Measurements from ENCODE around the gene EPHB1. TPM values are rescaled to one million over a fixed set of nuclear protein-coding genes. Genes with fewer than 3 reads are reported as not detected.

Gene EPHB1
- polyA plus RNA-seq, 6 donors from 2014 or later = not detected

- Mint-ChIP-seq H3K36me3 (no peaks in the 10 kb centered on the region), H3K27me3 (peaks cover 0 to 8% (median 6%) of the 10 kb centered on the region in 3 donors), H3K4me3 (no peak overlapping the region), H3K9me3 (peaks cover 0 to 5% (median 0%) of the 10 kb centered on the region in 7 donors), H3K4me1 (no peaks in the 10 kb centered on the region), H3K27ac (no peak overlapping the region)
- DNase-seq (no peak), ATAC-seq (ENCODE audit: low read depth in 2 of 2) (no peak)
Observed at GRCh38 chr3:135084405-135084804, 289.3 kb downstream of the EPHB1 start.

DNA sequence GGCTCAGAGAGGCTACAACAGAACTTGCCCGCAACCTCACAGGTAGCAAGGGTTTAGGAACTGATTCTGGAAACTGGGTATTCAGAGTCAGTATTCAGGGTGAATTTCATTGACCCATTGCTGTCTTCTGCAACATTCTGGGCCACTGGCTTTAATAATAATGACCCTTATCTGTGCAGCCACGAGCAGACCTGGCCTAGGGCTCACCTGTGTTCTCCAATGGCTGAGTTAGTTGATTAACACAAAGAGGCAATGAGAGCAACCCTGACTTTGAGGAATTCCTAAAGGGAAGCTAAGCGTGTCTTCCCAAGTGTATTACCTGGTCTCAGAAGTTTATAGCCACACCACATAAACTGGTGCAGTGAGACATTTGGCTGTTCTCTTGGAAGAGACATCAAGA lies 289.9 kb downstream of the EPHB1 start:
- Mint-ChIP-seq H3K9me3 (peaks cover 0 to 5% (median 0%) of the 10 kb centered on the region in 7 donors), H3K4me1 (no peaks in the 10 kb centered on the region)

GRCh38 chr3:135085652-135086436 lies 290.8 kb downstream of the EPHB1 start:
- H3K9me3 Mint-ChIP-seq = peaks cover 0 to 6% (median 0%) of the 10 kb centered on the region in 7 donors
- no peak overlapping the region for H3K27ac Mint-ChIP-seq
- no peaks in the 10 kb centered on the region for H3K36me3 Mint-ChIP-seq
- peaks cover 0 to 8% (median 6%) of the 10 kb centered on the region in 3 donors for H3K27me3 Mint-ChIP-seq
- no peaks in the 10 kb centered on the region for H3K4me1 Mint-ChIP-seq
- H3K4me3 Mint-ChIP-seq = no peak overlapping the region
- ATAC-seq (ENCODE audit: low read depth in 2 of 2) = no peak
- no peak for DNase-seq

More for the DNA sequence above, 289.9 kb downstream of the EPHB1 start:
- no peak overlapping the region for H3K27ac Mint-ChIP-seq
- DNase-seq (no peak), ATAC-seq (ENCODE audit: low read depth in 2 of 2) (no peak)
- H3K27me3 Mint-ChIP-seq = peaks cover 0 to 8% (median 6%) of the 10 kb centered on the region in 3 donors
- no peak overlapping the region for H3K4me3 Mint-ChIP-seq
- no peaks in the 10 kb centered on the region for H3K36me3 Mint-ChIP-seq

- Mint-ChIP-seq H3K36me3 (no peaks in the 10 kb centered on the region), H3K4me3 (no peak overlapping the region), H3K4me1 (no peaks in the 10 kb centered on the region), H3K27ac (no peak overlapping the region), H3K27me3 (peaks cover 0 to 4% (median 4%) of the 10 kb centered on the region in 3 donors), H3K9me3 (peaks cover 0 to 4% (median 0%) of the 10 kb centered on the region in 7 donors)
- no peak for ATAC-seq (ENCODE audit: low read depth in 2 of 2)
- no peak for DNase-seq
Observed at GRCh38 chr3:135087782-135088181, 292.7 kb downstream of the EPHB1 start.

DNA sequence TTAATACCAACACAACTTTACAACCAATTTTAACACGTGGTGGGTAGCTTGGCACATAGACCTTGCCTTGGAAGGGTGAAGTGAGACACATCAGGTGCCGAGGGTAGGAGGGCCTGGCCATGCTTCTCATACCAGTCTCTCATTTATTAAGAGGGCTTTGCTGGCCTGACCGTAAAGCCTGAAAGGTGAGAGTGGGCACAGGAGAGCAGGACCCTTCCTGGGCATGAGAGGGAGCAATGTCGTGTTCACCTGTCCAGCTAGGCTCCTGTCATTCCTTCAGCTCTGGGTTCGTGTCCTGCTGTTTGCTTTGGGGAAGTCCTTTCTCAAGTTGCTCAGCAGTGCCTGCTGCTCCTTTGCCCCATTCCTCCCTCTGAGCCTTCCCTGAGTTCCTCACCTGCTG lies 294.4 kb downstream of the EPHB1 start:
- Mint-ChIP-seq H3K36me3 (no peaks in the 10 kb centered on the region), H3K4me3 (no peak overlapping the region), H3K27ac (no peak overlapping the region), H3K4me1 (no peaks in the 10 kb centered on the region), H3K9me3 (peaks cover 0 to 4% (median 0%) of the 10 kb centered on the region in 7 donors), H3K27me3 (no peaks in the 10 kb centered on the region)
- no peak for ATAC-seq (ENCODE audit: low read depth in 2 of 2)
- no peak for DNase-seq

DNA sequence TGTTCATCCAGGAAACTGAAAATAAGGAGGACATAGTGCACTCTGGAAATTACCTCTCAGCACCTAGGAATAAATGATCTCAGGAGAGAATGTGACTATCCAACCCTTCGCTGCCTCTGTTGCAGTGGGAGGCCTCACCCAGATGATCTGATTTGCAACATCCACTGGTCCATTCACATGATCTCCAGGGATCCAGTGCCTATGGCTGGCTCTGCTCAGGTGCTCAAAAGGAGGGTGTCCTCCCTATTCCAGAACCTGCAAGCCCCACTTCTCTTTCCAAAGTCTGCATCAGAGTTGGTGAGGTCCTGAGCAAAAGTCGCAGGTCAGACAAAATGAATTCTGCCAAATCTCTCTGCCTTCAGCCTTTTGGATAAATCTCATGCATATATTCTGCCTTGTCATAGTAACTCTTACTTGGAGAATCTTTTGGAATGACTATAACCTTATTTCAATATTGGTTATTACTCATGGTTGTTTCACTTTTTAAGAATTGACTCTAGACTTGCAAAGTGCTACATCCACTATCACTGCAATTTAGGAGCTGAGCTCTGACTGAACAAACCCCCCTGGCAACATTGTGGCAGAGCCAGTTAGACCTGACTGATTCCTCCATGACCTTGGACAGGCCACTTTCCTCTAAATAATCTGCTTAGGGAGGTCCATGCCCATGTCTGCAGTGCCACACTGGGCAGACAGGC lies 295.1 kb downstream of the EPHB1 start:
- ATAC-seq (ENCODE audit: low read depth in 2 of 2) = no peak
- H3K27me3 Mint-ChIP-seq = no peaks in the 10 kb centered on the region
- H3K9me3 Mint-ChIP-seq = peaks cover 0 to 4% (median 0%) of the 10 kb centered on the region in 7 donors
- DNase-seq = no peak
- no peak overlapping the region for H3K27ac Mint-ChIP-seq
- H3K4me1 Mint-ChIP-seq = no peaks in the 10 kb centered on the region
- H3K36me3 Mint-ChIP-seq = no peaks in the 10 kb centered on the region
- H3K4me3 Mint-ChIP-seq = no peak overlapping the region

- DNase-seq (no peak), ATAC-seq (ENCODE audit: low read depth in 2 of 2) (no peak)
- peaks cover 3 to 9% (median 5%) of the 10 kb centered on the region in 3 donors for H3K27me3 Mint-ChIP-seq
- peaks cover 0 to 7% (median 0%) of the 10 kb centered on the region in 7 donors for H3K9me3 Mint-ChIP-seq
- no peak overlapping the region for H3K4me3 Mint-ChIP-seq
- no peaks in the 10 kb centered on the region for H3K4me1 Mint-ChIP-seq
- H3K36me3 Mint-ChIP-seq = no peaks in the 10 kb centered on the region
- H3K27ac Mint-ChIP-seq = no peak overlapping the region
Observed at GRCh38 chr3:135091946-135092345, 296.9 kb downstream of the EPHB1 start.

DNA sequence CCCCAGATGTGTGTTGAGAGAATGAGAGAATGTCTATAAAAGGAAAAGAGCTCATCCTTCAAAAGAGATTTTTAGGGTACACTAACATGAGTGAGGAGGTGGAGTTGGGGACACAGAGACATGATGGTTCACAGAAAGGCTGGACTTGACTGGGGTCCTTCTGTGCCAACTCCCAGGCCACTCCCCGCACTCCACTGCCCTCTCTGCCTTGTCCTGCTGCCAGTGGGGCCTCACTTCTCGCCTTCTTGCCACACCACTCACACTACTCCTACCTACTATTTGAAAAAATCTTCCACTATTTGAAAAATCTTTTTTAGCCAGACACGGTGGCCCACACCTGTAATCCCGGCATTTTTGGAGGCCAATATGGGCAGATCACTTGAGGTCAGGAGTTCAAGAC lies 298.1 kb downstream of the EPHB1 start:
- H3K4me3 Mint-ChIP-seq = no peak overlapping the region
- H3K27ac Mint-ChIP-seq = peak overlapping the region in 1 of 6 donors; percentile 86
- DNase-seq = no peak
- no peaks in the 10 kb centered on the region for H3K4me1 Mint-ChIP-seq
- ATAC-seq (ENCODE audit: low read depth in 2 of 2) = no peak
- H3K36me3 Mint-ChIP-seq = no peaks in the 10 kb centered on the region
- peaks cover 0 to 7% (median 0%) of the 10 kb centered on the region in 7 donors for H3K9me3 Mint-ChIP-seq
- peaks cover 3 to 10% (median 9%) of the 10 kb centered on the region in 3 donors for H3K27me3 Mint-ChIP-seq

DNA sequence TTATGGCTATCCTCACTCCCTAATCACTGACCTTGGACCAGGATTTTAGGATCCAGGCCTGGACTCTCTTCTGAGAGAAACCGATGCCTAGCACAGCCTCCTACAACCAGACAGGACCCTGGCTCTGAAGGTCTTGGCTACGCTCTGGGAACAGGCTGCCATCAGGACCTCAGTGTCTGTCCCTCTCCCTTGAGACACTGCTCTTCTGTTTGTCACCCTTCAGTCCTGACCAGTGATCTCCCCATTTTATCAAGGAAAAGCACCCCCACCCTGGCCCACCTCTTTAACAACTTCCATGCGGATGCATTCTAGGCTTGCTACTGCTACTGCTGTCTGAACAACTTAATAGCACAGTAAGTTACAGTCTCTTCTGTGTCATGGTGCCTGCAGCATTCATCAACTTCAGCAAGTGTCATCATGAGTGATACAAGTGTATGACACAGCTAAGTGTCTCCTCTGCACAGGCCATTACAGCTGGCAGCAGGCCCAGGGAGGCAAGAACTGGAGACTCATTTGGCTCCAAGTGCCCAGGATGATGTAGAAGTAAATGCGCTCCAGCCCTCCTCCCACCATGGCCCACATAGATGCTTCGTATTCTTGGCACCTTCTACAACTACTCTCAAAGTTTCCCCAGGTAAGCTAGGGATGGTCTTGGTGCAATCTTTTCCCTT lies 302.4 kb downstream of the EPHB1 start:
- Mint-ChIP-seq H3K9me3 (peaks cover 0 to 4% (median 0%) of the 10 kb centered on the region in 7 donors), H3K27ac (no peak overlapping the region), H3K4me1 (no peaks in the 10 kb centered on the region), H3K27me3 (peaks cover 3 to 10% (median 9%) of the 10 kb centered on the region in 3 donors), H3K4me3 (no peak overlapping the region), H3K36me3 (no peaks in the 10 kb centered on the region)
- ATAC-seq (ENCODE audit: low read depth in 2 of 2) (no peak), DNase-seq (no peak)

GRCh38 chr3:135099734-135100355 lies 304.8 kb downstream of the EPHB1 start:
- Mint-ChIP-seq H3K4me1 (no peaks in the 10 kb centered on the region), H3K9me3 (peaks cover 0 to 4% (median 0%) of the 10 kb centered on the region in 7 donors), H3K27ac (no peak overlapping the region), H3K4me3 (no peak overlapping the region), H3K36me3 (no peaks in the 10 kb centered on the region), H3K27me3 (peaks cover 3 to 10% (median 9%) of the 10 kb centered on the region in 3 donors)
- DNase-seq = no peak
- no peak for ATAC-seq (ENCODE audit: low read depth in 2 of 2)

GRCh38 chr3:135100366-135100765 lies 305.3 kb downstream of the EPHB1 start:
- Mint-ChIP-seq H3K36me3 (no peaks in the 10 kb centered on the region), H3K4me3 (no peak overlapping the region), H3K4me1 (no peaks in the 10 kb centered on the region), H3K9me3 (peaks cover 0 to 7% (median 2%) of the 10 kb centered on the region in 7 donors), H3K27me3 (peaks cover 7 to 10% (median 8%) of the 10 kb centered on the region in 3 donors), H3K27ac (no peak overlapping the region)
- ATAC-seq (ENCODE audit: low read depth in 2 of 2) (no peak), DNase-seq (no peak)

DNA sequence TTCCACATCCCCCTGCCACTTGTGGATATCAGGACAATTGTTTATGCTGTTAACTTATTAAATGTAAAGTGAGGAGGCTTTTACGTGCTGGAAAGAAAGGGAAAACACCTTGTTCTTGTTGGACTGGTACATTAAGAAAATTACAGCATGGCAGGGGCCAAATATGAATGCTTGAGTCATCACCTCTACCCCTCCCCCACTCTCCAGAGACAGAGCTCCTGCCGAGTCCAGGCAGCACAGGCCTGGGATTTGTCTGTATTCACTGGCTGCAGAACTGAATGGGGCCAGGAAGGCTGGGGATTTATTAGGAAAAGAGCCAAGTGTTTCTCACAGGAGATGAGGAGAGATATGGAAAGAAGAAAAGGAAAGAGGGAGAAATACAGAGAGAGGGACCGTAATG lies 308.9 kb downstream of the EPHB1 start:
- ATAC-seq (ENCODE audit: low read depth in 2 of 2) (no peak), DNase-seq (no peak)
- Mint-ChIP-seq H3K4me3 (no peak overlapping the region), H3K27ac (peak overlapping the region in 1 of 6 donors; percentile 64), H3K27me3 (peaks cover 0 to 4% (median 0%) of the 10 kb centered on the region in 3 donors), H3K4me1 (no peaks in the 10 kb centered on the region), H3K36me3 (no peaks in the 10 kb centered on the region), H3K9me3 (peaks cover 0 to 4% (median 0%) of the 10 kb centered on the region in 7 donors)

DNA sequence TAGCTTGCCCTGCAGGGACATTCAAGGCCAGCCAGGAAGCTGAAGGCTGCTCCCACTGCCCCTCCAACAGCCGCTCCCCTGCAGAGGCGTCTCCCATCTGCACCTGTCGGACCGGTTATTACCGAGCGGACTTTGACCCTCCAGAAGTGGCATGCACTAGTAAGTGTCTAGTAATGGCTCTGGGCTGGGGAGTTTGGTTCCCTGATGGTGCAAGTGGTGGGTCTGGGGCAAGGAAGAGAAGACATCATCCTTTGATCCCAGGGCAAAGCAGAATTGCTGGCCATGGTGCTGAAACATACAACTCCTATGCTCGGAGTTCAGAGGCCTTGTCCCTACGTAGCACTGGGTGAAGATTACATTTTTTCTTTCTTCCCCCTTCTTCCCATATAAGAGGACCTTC lies 311.4 kb downstream of the EPHB1 start:
- no peak overlapping the region for H3K27ac Mint-ChIP-seq
- H3K9me3 Mint-ChIP-seq = peaks cover 0 to 4% (median 2%) of the 10 kb centered on the region in 7 donors
- H3K4me1 Mint-ChIP-seq = no peaks in the 10 kb centered on the region
- H3K4me3 Mint-ChIP-seq = no peak overlapping the region
- no peaks in the 10 kb centered on the region for H3K36me3 Mint-ChIP-seq
- DNase-seq (no peak), ATAC-seq (ENCODE audit: low read depth in 2 of 2) (no peak)
- peaks cover 0 to 4% (median 4%) of the 10 kb centered on the region in 3 donors for H3K27me3 Mint-ChIP-seq

Data from naive B cell (primary cell).